ENCODE measurements around the gene PCDHA12.
"Not testable (repeated sequence)": the region's sequence is repeated elsewhere in the genome, so short reads cannot be mapped to it uniquely, and the experiment has no call there.

DNA sequence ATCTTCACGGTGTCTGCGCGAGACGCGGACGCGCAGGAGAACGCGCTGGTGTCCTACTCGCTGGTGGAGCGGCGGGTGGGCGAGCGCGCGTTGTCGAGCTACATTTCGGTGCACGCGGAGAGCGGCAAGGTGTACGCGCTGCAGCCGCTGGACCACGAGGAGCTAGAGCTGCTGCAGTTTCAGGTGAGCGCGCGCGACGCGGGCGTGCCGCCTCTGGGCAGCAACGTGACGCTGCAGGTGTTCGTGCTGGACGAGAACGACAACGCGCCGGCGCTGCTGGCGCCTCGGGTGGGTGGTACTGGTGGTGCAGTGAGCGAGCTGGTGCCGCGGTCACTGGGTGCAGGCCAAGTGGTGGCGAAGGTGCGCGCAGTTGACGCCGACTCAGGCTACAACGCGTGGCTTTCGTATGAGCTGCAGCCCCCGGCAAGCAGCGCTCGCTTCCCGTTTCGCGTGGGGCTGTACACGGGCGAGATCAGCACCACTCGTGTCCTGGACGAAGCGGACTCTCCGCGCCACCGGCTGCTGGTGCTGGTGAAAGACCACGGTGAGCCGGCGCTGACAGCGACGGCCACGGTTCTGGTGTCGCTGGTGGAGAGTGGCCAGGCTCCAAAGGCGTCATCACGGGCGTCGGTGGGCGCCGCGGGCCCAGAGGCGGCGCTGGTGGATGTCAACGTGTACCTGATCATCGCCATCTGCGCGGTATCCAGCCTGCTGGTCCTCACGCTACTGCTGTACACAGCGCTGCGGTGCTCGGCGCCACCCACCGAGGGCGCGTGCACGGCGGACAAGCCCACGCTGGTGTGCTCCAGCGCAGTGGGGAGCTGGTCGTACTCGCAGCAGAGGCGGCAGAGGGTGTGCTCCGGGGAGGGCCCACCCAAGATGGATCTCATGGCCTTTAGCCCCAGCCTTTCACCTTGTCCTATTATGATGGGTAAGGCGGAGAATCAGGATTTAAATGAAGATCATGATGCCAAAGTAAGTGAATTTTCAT lies 45.3 kb upstream of the PCDHA12 start:
- TF ChIP-seq, protein P1, sequence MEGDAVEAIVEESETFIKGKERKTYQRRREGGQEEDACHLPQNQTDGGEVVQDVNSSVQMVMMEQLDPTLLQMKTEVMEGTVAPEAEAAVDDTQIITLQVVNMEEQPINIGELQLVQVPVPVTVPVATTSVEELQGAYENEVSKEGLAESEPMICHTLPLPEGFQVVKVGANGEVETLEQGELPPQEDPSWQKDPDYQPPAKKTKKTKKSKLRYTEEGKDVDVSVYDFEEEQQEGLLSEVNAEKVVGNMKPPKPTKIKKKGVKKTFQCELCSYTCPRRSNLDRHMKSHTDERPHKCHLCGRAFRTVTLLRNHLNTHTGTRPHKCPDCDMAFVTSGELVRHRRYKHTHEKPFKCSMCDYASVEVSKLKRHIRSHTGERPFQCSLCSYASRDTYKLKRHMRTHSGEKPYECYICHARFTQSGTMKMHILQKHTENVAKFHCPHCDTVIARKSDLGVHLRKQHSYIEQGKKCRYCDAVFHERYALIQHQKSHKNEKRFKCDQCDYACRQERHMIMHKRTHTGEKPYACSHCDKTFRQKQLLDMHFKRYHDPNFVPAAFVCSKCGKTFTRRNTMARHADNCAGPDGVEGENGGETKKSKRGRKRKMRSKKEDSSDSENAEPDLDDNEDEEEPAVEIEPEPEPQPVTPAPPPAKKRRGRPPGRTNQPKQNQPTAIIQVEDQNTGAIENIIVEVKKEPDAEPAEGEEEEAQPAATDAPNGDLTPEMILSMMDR (IDR thresholded peaks at IDR 0.05): not testable (repeated sequence)
- TF ChIP-seq POLR2A, POLR2AphosphoS5 (IDR thresholded peaks at IDR 0.05): not testable (repeated sequence)
